ENCODE data around the gene PRKN. TPM values are rescaled to one million over a fixed set of nuclear protein-coding genes. Genes with fewer than 3 reads are reported as not detected.

The PRKN gene
- total and polyA plus RNA-seq, 3 experiments from 2014 or later, result 0.22 to 1.0 (median 0.55) TPM

DNA sequence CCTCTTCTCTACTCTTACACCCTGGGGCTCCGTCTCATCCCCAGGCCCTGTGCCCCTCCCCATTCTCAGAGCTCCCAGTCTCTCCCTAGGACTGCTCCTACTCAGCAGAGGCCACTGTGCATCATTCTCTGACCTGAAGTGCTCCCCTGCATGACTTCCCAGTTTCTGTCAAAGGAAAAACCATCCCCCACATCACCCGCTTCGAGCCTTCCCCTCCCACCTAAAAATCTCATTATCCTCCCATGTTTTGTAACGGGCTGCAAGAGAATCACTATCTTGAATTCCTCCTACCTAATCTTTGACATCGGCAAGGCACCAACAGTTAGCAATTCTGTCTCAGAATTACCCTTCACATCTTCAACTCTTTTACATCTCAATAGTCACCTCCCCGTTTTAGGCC is 463.0 kb downstream of the PRKN start:
- H3K9me3 ChIP-seq (ENCODE audit: low read length), result no peaks in the 10 kb centered on the region
- Mint-ChIP-seq H3K4me1 (no peaks in the 10 kb centered on the region), H3K27ac (no peak overlapping the region), H3K9me3 (peaks cover 0 to 31% (median 13%) of the 10 kb centered on the region in 5 donors), H3K27me3 (peaks cover 0 to 2% of the 10 kb centered on the region in 2 donors), H3K36me3 (peaks cover 0 to 22% (median 3%) of the 10 kb centered on the region in 3 donors), H3K4me3 (no peak overlapping the region)
- CTCF ChIA-PET, result no interaction called here
- POLR2A ChIA-PET, result no interaction called here
- no peak overlapping the region for H3K27ac ChIP-seq (ENCODE audit: low read depth, low read length)
- H3K36me3 ChIP-seq (ENCODE audit: insufficient read depth, low read length), result no peaks in the 10 kb centered on the region
- H3K4me1 ChIP-seq (ENCODE audit: insufficient read depth, low read length), result no peaks in the 10 kb centered on the region
- H3K4me3 ChIP-seq (ENCODE audit: low read length), result no peak overlapping the region
- no peak for DNase-seq
- H3K27me3 ChIP-seq (ENCODE audit: insufficient read depth, low read length, poor library complexity, severe bottlenecking), result no peaks in the 10 kb centered on the region

DNA sequence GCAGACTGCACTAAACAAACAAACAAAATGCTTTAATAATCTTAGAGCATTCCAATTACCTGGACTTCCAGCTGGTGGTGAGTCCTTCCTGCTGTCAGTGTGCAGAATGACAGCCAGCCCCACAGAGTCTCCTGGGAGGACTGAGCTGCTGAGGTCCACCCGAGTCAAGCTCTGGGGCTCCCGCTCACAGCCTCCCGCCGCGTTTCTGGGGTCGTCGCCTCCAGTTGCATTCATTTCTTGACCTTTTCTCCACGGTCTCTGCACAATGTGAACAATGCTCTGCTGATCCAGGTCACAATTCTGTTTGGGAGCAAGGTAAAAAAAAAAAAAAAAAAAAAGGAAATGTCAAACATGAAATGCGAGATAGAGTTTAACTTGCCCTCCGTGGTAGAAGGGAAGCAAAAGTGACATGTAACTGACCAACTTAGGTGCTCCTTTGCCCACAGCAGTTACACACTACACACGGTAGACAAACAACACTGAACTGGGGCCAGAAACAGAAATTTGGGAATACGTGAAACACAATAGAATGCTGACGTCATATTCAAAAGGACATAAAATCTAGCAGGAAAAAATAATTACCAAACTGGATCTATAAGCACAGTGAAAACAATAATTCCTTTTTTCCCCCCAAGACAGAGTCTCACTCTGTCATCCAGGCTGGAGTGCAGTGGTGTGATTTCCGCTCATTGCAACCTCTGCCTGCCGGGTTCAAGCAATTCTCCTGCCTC is 464.9 kb downstream of the PRKN start:
- Histone ChIP-seq H3K27ac (ENCODE audit: low read depth, low read length) (no peak overlapping the region), H3K4me1 (ENCODE audit: insufficient read depth, low read length) (no peaks in the 10 kb centered on the region), H3K36me3 (ENCODE audit: insufficient read depth, low read length) (no peaks in the 10 kb centered on the region), H3K27me3 (ENCODE audit: insufficient read depth, low read length, poor library complexity, severe bottlenecking) (no peaks in the 10 kb centered on the region), H3K4me3 (ENCODE audit: low read length) (no peak overlapping the region), H3K9me3 (ENCODE audit: low read length) (no peaks in the 10 kb centered on the region)
- ChIA-PET CTCF (no interaction called here), POLR2A (no interaction called here)
- Mint-ChIP-seq H3K27ac (no peak overlapping the region), H3K9me3 (peaks cover 0 to 37% (median 10%) of the 10 kb centered on the region in 5 donors), H3K4me3 (no peak overlapping the region), H3K27me3 (peaks cover 0 to 2% of the 10 kb centered on the region in 2 donors), H3K36me3 (peaks cover 0 to 29% (median 3%) of the 10 kb centered on the region in 3 donors), H3K4me1 (no peaks in the 10 kb centered on the region)
- DNase-seq, result no peak

- H3K36me3 Mint-ChIP-seq, result peaks cover 0 to 34% (median 3%) of the 10 kb centered on the region in 3 donors
- no peaks in the 10 kb centered on the region for H3K4me1 ChIP-seq (ENCODE audit: insufficient read depth, low read length)
- ChIA-PET POLR2A (no interaction called here), CTCF (no interaction called here)
- peaks cover 6 to 42% (median 11%) of the 10 kb centered on the region in 5 donors for H3K9me3 Mint-ChIP-seq
- H3K27me3 Mint-ChIP-seq, result peaks cover 0 to 2% of the 10 kb centered on the region in 2 donors
- DNase-seq, result no peak
- no peak overlapping the region for H3K4me3 Mint-ChIP-seq
- no peak overlapping the region for H3K27ac Mint-ChIP-seq
- H3K4me1 Mint-ChIP-seq, result no peaks in the 10 kb centered on the region
- H3K27ac ChIP-seq (ENCODE audit: low read depth, low read length), result no peak overlapping the region
- H3K4me3 ChIP-seq (ENCODE audit: low read length), result no peak overlapping the region
- H3K27me3 ChIP-seq (ENCODE audit: insufficient read depth, low read length, poor library complexity, severe bottlenecking), result no peaks in the 10 kb centered on the region
- H3K36me3 ChIP-seq (ENCODE audit: insufficient read depth, low read length), result no peaks in the 10 kb centered on the region
- H3K9me3 ChIP-seq (ENCODE audit: low read length), result no peaks in the 10 kb centered on the region
Observed at GRCh38 chr6:162261598-162261997, 466.0 kb downstream of the PRKN start.

DNA sequence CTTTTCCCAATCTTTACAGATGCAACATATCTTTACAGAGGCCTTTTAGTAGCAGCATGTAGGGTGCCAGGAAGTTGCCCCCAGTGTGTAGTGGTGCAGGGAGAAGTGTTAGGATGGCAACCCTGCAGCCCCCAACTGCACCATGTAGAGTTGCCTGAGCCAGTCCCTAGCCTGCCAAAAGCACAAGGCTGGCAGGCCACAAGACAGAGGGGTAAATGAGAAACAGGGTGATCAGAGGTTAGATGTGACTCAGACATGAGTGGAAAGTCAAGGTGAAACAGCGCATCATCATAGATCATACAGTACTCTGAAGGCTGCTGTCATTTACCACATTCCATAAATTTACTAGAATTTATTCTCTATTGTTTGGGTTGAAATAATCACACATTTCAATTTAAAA is 467.5 kb downstream of the PRKN start:
- Histone ChIP-seq H3K27me3 (ENCODE audit: insufficient read depth, low read length, poor library complexity, severe bottlenecking) (no peaks in the 10 kb centered on the region), H3K36me3 (ENCODE audit: insufficient read depth, low read length) (no peaks in the 10 kb centered on the region), H3K27ac (ENCODE audit: low read depth, low read length) (no peak overlapping the region), H3K9me3 (ENCODE audit: low read length) (no peaks in the 10 kb centered on the region), H3K4me1 (ENCODE audit: insufficient read depth, low read length) (no peaks in the 10 kb centered on the region), H3K4me3 (ENCODE audit: low read length) (no peak overlapping the region)
- POLR2A ChIA-PET, result no interaction called here
- Mint-ChIP-seq H3K4me3 (no peak overlapping the region), H3K27me3 (peaks cover 0 to 2% of the 10 kb centered on the region in 2 donors), H3K4me1 (no peaks in the 10 kb centered on the region), H3K9me3 (peaks cover 7 to 39% (median 12%) of the 10 kb centered on the region in 5 donors), H3K36me3 (peaks cover 0 to 38% (median 3%) of the 10 kb centered on the region in 3 donors), H3K27ac (no peak overlapping the region)
- DNase-seq, result no peak
- CTCF ChIA-PET, result no interaction called here

DNA sequence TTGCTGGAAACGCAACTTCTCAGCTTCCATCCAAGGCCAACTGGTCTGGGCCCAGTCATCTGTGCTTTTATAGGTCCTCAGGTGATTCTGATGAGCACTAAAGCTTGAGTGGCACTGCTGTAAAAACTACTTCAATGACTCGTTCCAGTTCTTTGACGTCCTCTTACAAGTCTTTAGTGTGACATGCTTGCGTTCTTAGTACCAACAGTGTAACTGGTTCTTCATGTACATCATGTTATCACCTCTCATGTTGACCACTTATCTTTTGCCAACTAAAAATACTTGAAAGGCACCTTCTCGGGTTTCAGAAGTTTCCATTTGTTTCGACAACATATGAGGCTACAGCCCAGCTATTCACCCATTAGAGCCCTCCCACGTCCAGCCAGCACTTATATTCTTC is 468.9 kb downstream of the PRKN start:
- no peaks in the 10 kb centered on the region for H3K4me1 ChIP-seq (ENCODE audit: insufficient read depth, low read length)
- Mint-ChIP-seq H3K9me3 (peaks cover 4 to 35% (median 6%) of the 10 kb centered on the region in 5 donors), H3K27ac (no peak overlapping the region), H3K36me3 (peaks cover 0 to 30% (median 0%) of the 10 kb centered on the region in 3 donors), H3K4me1 (no peaks in the 10 kb centered on the region), H3K4me3 (no peak overlapping the region), H3K27me3 (no peaks in the 10 kb centered on the region)
- no peaks in the 10 kb centered on the region for H3K27me3 ChIP-seq (ENCODE audit: insufficient read depth, low read length, poor library complexity, severe bottlenecking)
- no peaks in the 10 kb centered on the region for H3K36me3 ChIP-seq (ENCODE audit: insufficient read depth, low read length)
- H3K9me3 ChIP-seq (ENCODE audit: low read length), result no peaks in the 10 kb centered on the region
- no peak overlapping the region for H3K4me3 ChIP-seq (ENCODE audit: low read length)
- DNase-seq, result no peak
- CTCF ChIA-PET, result no interaction called here
- no peak overlapping the region for H3K27ac ChIP-seq (ENCODE audit: low read depth, low read length)
- POLR2A ChIA-PET, result no interaction called here

DNA sequence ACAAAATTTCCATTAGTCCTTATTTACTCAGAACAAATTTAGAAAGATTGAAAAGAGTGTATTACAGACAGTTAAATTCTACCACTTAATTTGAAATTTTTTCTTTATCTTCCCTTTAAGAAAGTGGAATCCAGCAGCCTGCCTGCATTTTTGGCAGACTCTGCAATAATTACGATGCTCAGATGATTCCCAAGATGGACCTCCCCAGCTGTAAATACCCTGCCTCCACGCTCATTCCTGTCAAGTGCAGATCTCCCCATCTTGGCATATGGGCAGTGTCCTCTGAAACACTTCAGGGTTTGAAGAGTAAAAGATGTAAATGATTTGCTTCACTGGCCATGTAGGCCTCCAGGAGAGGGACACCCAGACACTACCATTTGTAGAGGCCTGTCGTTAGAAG is 471.2 kb downstream of the PRKN start:
- H3K27me3 ChIP-seq (ENCODE audit: insufficient read depth, low read length, poor library complexity, severe bottlenecking), result no peaks in the 10 kb centered on the region
- H3K4me1 Mint-ChIP-seq, result no peaks in the 10 kb centered on the region
- CTCF ChIA-PET, result no interaction called here
- H3K27me3 Mint-ChIP-seq, result no peaks in the 10 kb centered on the region
- H3K36me3 ChIP-seq (ENCODE audit: insufficient read depth, low read length), result no peaks in the 10 kb centered on the region
- no peak overlapping the region for H3K4me3 Mint-ChIP-seq
- H3K27ac ChIP-seq (ENCODE audit: low read depth, low read length), result no peak overlapping the region
- H3K4me1 ChIP-seq (ENCODE audit: insufficient read depth, low read length), result no peaks in the 10 kb centered on the region
- peaks cover 0 to 27% (median 6%) of the 10 kb centered on the region in 5 donors for H3K9me3 Mint-ChIP-seq
- no peak for DNase-seq
- H3K9me3 ChIP-seq (ENCODE audit: low read length), result no peaks in the 10 kb centered on the region
- POLR2A ChIA-PET, result no interaction called here
- no peak overlapping the region for H3K4me3 ChIP-seq (ENCODE audit: low read length)
- no peak overlapping the region for H3K27ac Mint-ChIP-seq
- peaks cover 0 to 22% (median 0%) of the 10 kb centered on the region in 3 donors for H3K36me3 Mint-ChIP-seq

GRCh38 chr6:162251257-162251656 is 476.3 kb downstream of the PRKN start:
- Histone ChIP-seq H3K27me3 (ENCODE audit: insufficient read depth, low read length, poor library complexity, severe bottlenecking) (no peaks in the 10 kb centered on the region), H3K4me1 (ENCODE audit: insufficient read depth, low read length) (no peaks in the 10 kb centered on the region), H3K36me3 (ENCODE audit: insufficient read depth, low read length) (no peaks in the 10 kb centered on the region), H3K27ac (ENCODE audit: low read depth, low read length) (no peak overlapping the region), H3K4me3 (ENCODE audit: low read length) (no peak overlapping the region), H3K9me3 (ENCODE audit: low read length) (no peaks in the 10 kb centered on the region)
- H3K27ac Mint-ChIP-seq, result no peak overlapping the region
- no peaks in the 10 kb centered on the region for H3K4me1 Mint-ChIP-seq
- DNase-seq, result no peak
- peaks cover 0 to 20% (median 0%) of the 10 kb centered on the region in 5 donors for H3K9me3 Mint-ChIP-seq
- CTCF ChIA-PET, result no interaction called here
- POLR2A ChIA-PET, result no interaction called here
- H3K4me3 Mint-ChIP-seq, result no peak overlapping the region
- peaks cover 0 to under 1% (median 0%) of the 10 kb centered on the region in 3 donors for H3K36me3 Mint-ChIP-seq
- H3K27me3 Mint-ChIP-seq, result no peaks in the 10 kb centered on the region

- Histone ChIP-seq H3K4me3 (ENCODE audit: low read length) (no peak overlapping the region), H3K36me3 (ENCODE audit: insufficient read depth, low read length) (no peaks in the 10 kb centered on the region), H3K9me3 (ENCODE audit: low read length) (no peaks in the 10 kb centered on the region), H3K27me3 (ENCODE audit: insufficient read depth, low read length, poor library complexity, severe bottlenecking) (no peaks in the 10 kb centered on the region), H3K4me1 (ENCODE audit: insufficient read depth, low read length) (no peaks in the 10 kb centered on the region), H3K27ac (ENCODE audit: low read depth, low read length) (no peak overlapping the region)
- DNase-seq, result no peak
- Mint-ChIP-seq H3K27ac (no peak overlapping the region), H3K4me1 (no peaks in the 10 kb centered on the region), H3K9me3 (peaks cover 0 to 20% (median 0%) of the 10 kb centered on the region in 5 donors), H3K27me3 (no peaks in the 10 kb centered on the region), H3K36me3 (peaks cover 0 to 3% (median 0%) of the 10 kb centered on the region in 3 donors), H3K4me3 (no peak overlapping the region)
- POLR2A ChIA-PET, result no interaction called here
- CTCF ChIA-PET, result no interaction called here
Observed at GRCh38 chr6:162249907-162250642, 477.5 kb downstream of the PRKN start.
